H1 (cell line): ENCODE results near the gene RHBDD1. TPM values are rescaled to one million over a fixed set of nuclear protein-coding genes. Genes with fewer than 3 reads are reported as not detected.

Experiments used
- ATF3 ChIP-seq: IDR thresholded peaks from 2 replicates; pipeline ENCODE4 v1.6.1; 2011; ENCODE audit warnings: low read depth, mild to moderate bottlenecking, low read length; ENCODE audit not compliant: insufficient read depth
- CHD1 ChIP-seq: IDR thresholded peaks from 2 replicates; pipeline ENCODE4 v1.6.1; 2012; ENCODE audit warnings: low read depth, low read length, improper control_type of control experiment
- CHD7 ChIP-seq: fragments of 300-600 bp; sonication (generic); IDR thresholded peaks from 2 replicates; pipeline ENCODE4 v1.7.1; 2012; ENCODE audit warnings: low read length, moderate library complexity, mild to moderate bottlenecking, inconsistent platforms; ENCODE audit not compliant: insufficient replicate concordance
- E2F6 ChIP-seq: IDR thresholded peaks from 2 replicates; pipeline ENCODE4 v1.6.1; 2012; ENCODE audit warnings: inconsistent platforms
- EGR1 ChIP-seq: IDR thresholded peaks from 2 replicates; pipeline ENCODE4 v1.6.1; 2011; ENCODE audit warnings: low read depth, low read length, borderline replicate concordance
- JUN ChIP-seq: IDR thresholded peaks from 2 replicates; pipeline ENCODE4 v1.6.1; 2011; ENCODE audit warnings: low read depth, mild to moderate bottlenecking, improper control_type of control experiment, low read length
- MAX ChIP-seq: IDR thresholded peaks from 2 replicates; pipeline ENCODE4 v1.6.1; 2012; ENCODE audit warnings: inconsistent platforms
- RXRA ChIP-seq: IDR thresholded peaks from 2 replicates; pipeline ENCODE4 v1.6.1; 2011; ENCODE audit warnings: low read depth, mild to moderate bottlenecking, low read length, moderate library complexity; ENCODE audit not compliant: insufficient read depth
- SIX5 ChIP-seq: IDR thresholded peaks from 2 replicates; pipeline ENCODE4 v1.6.1; 2011; ENCODE audit warnings: mild to moderate bottlenecking, low read depth, low read length
- TCF12 ChIP-seq: IDR thresholded peaks from 2 replicates; pipeline ENCODE4 v1.6.1; 2011; ENCODE audit warnings: low read depth, mild to moderate bottlenecking, low read length
- TEAD4 ChIP-seq: IDR thresholded peaks from 2 replicates; pipeline ENCODE4 v1.6.1; 2012; ENCODE audit warnings: low read depth, low read length, inconsistent platforms, mixed read lengths
- polyA plus RNA-seq, 7 experiments: library from polyadenylated mRNA; depleted of rRNA in 3 of 7; stranded (reverse) in 5 of 7; unstranded in 2 of 7; fragments of >200 nt in 5 of 7; fragments of 200-250 nt in 2 of 7; gene quantifications; 1 replicate in 5 of 7; 2 replicates in 1 of 7; 4 replicates in 1 of 7; pipeline versions ENCODE4 v1.2.1 to v1.2.3, GENCODE V29; 2011 to 2013; ENCODE audit warnings: missing spikeins in 2 of 7, mixed read lengths in 2 of 7
- total RNA-seq: library from RNA; stranded (reverse); fragmentation: NEBNext Ultra II Directional; extraction: Animal tissue kit (Norgen Biotek cat#: 25700); gene quantifications from 2 replicates; pipeline ENCODE4 v1.2.1, GENCODE V29; 2021

Gene RHBDD1
- total and polyA plus RNA-seq, 2 of the 8 experiments (the other 6 are each of a cell fraction or from before 2014, with no cell fraction given): 10.5 to 23.1 TPM

GRCh38 chr2:226828191-226828590 is 7.7 kb upstream of the RHBDD1 start (continued):
- TF ChIP-seq CHD7: no peak
- no peak for TF ChIP-seq JUN
- no peak for TF ChIP-seq TEAD4
- TF ChIP-seq TCF12: no peak
- no peak for TF ChIP-seq RXRA
- no peak for TF ChIP-seq CHD1
- no peak for TF ChIP-seq MAX
- TF ChIP-seq EGR1: no peak
- TF ChIP-seq SIX5: no peak
- no peak for TF ChIP-seq ATF3
- TF ChIP-seq E2F6: no peak
- TF ChIP-seq, all 59 proteins: peak for 0
